NCI-H1105 (cell line): ENCODE data around the gene ELOB.

Source experiments
- DNase-seq: peaks from one replicate; lab custom pipeline; 2025; lab: John Stamatoyannopoulos, UW

Gene ELOB

GRCh38 chr16:2782583-2783351, 5.7 kb upstream of the ELOB start:
- DNase-seq = no peak

DNA sequence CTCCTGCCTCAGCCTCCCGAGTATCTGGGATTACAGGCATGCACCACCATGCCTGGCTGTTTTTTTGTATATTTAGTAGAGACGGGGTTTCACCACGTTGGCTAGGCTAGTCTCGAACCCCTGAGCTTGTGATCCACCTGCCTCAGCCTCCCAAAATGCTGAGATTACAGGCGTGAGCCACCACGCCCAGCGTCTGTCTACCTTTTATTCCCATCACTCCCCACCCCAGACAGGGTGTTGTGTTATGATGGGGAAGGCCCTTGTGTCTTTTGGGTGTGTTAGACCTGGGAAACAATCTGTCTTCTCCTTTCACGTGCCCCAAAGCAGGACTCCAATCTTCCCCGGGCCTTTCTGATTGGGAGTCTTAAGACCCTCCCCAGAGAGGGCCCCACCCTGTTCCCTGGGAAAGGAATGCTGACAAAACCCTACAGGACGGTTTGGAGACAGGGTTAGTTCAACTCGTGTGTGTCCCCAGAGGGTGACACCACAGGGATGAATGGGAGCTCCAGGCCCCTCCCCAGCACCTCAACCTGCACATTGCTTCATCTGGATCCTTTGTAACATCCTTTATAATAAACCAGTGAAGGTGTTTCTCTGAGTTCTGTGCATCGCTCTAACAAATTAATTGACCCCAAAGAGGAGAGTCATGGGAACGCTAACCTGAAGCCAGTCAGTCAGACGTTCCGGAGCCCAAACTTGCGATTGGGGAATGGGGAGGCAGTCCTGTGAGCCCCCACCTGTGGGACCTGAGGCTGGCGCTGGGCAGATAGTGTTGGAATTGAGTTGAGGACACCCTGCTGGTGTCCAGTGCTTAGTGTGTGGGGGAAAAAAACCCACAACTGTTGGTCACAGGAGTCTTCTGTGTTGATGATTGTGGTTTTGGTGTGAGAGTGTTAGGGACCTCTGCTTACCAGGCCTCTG, 3.2 kb upstream of the ELOB start:
- no peak for DNase-seq

- no peak for DNase-seq
Measured at GRCh38 chr16:2779151-2779920, 2.3 kb upstream of the ELOB start.

- no peak for DNase-seq
Measured at GRCh38 chr16:2778630-2778958, 1.5 kb upstream of the ELOB start.

GRCh38 chr16:2777903-2778629, 986 bp upstream of the ELOB start:
- no peak for DNase-seq

DNA sequence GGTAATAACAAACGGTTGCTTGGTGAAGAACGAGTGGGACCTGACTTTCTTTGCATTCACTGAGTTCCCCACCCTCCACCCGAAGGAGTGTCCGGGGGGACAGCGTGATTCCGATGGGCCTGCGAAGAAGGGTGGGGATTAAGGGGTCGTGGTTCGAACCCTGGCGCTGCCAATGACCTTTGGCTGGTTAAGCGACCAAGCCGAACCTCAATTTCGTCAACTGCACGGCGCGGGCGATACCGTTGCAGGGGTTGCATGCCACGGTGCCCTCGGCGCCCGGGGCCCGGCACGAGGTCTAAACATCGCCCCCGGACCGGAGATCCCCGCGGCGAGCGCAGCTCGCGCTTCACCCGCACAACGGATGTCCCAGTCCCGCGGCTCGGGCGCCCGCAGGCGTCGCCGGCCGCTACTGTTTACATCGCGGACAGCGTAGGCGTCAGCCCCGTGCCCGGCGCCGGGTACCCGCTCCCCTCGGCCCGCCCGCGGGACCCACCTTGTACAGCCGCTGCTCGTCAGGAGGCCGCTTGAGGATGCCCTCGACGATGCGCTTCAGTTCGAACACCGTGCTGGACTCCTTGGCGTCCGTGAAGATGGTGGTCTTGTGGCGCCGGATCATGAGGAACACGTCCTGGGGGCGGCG, 460 bp downstream of the ELOB start:
- DNase-seq = no peak

DNA sequence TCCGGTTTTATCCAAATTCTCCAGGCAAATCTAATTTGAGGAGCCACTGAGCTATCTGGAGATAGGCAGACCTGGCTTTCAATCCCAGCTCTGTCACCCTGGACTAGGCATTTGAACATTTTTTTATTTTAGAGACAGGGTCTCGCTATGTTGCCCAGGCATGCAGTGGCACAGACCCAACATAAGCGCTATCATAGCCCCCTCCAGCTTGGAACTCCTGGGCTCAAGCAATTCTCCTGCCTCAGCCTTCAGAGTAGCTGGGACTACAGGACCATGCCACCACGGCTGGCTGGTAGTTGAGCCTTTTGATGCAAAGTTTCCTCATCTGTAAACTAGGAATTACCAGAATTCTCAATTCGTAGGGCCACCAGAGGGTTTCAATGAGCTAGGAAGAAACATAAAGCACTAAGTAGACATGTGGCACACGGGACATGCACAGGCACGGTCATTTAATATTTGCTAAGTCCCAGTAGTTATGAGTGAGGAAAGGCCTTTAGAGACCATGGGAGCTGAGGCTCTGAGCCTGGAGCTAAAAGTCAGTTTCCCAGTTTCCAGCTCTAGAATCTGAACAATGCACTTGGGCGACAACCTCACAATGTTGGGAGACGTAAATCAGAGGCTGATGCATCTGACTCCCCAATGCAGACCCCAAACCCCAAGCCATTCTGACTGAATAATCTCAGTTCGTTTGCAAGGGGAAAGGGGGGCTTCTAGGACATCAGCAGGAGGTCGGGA, 1.1 kb downstream of the ELOB start:
- DNase-seq = no peak

DNA sequence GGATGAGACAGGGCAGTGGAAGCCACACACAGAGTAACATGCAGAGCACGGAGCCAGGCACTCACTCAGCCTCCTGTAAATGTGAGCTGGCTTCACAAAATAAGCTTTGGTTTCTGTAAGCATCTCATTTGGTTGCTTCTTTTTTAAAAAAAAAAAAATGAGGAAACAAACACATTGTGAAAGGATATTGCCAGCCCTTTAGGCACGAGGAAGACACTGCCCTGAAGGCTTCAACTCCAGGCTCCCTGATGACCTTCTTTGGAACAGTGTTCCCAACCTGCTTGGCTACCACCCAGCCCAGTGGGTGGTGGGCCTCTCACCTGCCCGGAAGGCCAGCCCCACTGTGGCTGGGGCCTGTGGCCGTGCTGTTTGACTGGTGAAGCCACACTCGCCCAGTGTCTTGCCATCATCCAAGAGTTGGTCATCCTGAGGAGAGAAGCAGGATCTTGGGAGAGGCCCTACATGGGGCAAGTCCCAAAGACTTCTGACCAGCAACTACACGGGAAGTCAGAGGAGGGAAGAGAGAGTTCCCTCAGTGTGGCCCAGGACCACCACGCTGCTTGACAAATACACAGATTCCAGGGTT, 1.9 kb downstream of the ELOB start:
- DNase-seq = no peak

DNA sequence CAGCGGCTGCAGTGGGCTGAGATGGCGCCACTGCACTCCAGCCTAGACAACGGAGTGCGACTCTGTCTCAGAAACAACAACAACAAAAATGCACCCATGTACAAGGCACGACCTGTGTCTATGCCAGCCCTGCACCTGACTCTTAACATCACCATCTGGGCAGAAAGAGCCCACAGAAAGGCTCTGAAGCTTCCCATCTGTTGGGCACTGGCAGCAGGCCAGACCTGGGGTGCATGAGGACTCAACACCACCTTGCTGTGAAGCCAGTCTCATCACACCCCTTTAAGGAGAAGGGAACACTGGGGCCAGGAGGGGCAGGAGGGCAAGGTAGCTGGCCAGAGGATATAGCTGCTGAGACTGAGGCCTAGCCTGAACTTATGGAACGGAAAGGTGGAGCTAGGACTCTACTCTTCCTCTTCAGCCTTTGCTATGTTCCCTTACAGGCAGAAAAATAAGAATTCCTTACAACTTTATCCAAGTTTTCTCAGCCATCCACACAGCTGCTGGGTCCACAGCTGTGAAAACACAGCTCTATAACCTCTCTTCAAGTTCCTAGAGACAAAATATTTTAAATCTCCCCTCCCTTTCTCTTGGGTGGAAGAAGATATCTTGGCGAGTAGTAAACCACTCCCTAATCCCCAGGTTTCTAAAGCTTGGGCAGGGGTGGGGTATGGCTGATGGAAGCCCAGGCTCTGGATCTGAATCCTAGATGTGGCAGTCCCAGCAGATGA, 2.8 kb downstream of the ELOB start:
- no peak for DNase-seq

DNA sequence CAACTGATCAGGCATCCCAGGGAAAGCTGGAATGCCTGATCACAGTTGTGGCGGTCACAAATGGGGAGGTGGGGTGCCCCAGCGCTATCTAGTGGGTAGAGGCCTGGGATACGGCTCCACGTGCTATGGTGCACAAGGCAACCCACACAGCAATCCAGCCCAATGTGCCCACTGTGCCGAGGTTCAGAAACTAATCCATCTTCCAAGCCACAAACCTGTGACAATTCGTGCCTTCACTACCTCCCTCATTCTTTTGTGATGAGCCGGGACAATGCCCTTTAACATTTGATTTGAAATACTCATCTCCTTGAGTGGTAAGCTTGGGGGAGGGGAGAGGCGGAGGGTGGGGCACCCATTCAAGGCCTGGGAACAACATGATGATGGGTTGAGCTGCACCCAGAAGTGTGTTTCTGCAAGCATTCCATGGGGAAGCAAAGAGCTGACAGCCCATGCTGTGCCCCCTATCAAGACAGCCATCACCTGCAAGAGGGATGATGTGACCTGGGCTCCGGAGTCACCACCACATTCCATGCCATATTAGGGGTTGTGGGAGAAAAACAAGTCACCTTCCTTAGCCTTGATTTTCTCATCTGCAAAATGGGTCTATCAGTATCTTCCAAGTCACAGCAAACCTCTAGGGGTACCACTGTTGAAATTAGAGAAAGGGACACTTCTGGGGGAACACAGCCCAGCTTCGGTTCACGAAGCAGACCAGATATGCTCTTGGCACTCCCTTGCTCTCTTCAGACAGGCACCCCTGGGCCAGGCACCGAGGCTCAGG, 3.7 kb downstream of the ELOB start:
- no peak for DNase-seq

DNA sequence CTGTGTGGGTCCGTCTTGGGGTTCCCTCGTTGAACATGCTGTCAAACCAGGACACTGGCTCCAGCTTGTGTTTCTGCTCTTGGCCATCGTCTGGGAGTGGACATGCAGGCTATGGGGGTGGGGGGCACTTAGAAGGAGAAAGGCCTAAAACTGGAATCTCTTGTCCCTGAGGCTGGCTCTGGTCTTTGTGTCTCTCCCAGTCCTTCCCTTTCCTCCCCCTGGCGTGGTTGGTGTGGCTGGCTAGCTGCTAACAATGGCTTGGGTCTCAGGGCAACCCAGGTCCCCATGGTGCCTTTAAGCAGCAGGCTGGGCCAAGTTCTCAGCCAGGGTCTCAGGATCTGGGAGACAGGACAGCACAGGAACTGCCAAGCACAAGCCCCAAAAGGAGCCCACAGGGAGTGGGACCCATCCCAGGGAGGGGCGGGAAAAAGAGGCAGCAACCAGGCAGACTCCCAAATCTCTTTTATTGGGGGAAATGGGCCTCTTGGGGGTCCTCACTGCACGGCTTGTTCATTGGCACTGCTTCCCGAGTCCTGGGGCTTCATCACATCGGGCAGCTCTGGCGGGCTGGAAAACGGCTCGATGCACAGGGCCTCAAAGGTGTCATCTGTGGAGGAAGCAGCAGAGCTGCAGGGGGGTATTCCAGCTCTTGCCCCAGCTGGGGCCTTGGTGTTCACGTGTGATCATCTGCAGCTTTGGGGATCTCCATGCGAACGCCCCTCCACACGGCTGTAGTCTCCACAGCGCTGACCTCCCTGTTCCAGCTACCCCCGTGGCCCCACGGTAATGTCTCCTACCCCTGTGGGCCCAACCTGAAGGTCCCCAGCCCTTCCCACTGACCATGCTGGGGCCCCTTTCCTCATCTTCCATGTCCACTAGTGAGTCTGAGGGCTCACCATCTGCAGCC, 5.3 kb downstream of the ELOB start:
- no peak for DNase-seq

DNA sequence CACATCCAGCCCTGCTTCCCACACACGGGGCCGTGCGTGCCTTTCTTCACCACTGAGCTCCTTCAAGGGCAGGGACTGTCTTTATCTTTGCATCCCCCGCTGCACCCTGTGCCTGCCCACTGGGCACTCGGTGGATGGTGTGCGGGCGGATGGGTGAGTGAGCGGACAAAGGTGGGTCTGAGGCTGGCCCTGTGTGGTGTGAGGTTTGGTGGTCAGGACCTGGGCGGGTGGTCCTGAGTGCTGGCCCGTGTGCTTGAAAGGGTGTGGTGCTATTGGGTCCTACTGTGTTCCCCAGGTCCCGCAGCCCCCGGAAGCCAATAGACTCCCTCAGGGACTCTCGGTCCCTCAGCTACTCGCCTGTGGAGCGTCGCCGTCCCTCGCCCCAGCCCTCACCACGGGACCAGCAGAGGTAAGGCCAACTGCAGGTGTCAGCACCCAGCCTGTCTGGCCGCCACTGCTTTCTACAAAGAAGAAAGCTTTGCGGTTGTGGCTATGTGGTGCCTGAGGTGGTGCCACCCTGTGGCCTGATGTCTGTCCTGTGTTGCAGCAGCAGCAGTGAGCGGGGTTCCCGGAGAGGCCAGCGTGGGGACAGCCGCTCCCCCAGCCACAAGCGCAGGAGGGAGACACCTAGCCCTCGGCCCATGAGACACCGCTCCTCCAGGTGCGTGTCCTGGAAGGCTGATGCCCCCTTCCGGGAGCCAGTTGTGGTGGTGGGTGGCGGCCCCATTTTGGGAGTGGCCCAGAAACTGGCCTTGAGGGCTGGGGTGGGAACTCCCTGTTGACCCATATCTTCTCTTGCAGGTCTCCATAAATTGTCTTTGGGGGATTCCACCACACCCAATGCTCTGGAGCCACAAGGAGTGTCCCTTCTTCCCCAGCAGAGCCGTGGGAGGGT, 6.8 kb downstream of the ELOB start:
- no peak for DNase-seq

DNA sequence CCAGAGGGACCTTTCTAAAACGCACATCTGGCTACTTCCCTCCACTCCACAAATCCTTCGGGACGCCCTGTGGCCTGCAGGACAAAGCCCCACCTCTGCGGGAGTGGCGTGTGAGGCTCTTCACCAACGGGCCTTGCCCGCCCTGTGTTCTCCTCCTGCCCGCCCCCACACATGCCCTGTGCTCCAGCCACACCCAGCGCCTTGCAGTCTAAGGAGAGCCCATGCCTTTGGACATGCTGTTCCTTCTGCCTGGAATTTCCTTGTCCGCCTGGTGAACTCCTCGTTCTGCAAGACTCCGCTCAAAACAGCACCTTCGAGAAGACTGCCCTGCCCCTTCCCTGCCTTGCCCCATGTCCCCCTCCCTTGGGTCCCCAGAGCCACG, 7.4 kb downstream of the ELOB start:
- DNase-seq = no peak

- no peak for DNase-seq
Measured at GRCh38 chr16:2769100-2769529, 8.0 kb downstream of the ELOB start.

DNA sequence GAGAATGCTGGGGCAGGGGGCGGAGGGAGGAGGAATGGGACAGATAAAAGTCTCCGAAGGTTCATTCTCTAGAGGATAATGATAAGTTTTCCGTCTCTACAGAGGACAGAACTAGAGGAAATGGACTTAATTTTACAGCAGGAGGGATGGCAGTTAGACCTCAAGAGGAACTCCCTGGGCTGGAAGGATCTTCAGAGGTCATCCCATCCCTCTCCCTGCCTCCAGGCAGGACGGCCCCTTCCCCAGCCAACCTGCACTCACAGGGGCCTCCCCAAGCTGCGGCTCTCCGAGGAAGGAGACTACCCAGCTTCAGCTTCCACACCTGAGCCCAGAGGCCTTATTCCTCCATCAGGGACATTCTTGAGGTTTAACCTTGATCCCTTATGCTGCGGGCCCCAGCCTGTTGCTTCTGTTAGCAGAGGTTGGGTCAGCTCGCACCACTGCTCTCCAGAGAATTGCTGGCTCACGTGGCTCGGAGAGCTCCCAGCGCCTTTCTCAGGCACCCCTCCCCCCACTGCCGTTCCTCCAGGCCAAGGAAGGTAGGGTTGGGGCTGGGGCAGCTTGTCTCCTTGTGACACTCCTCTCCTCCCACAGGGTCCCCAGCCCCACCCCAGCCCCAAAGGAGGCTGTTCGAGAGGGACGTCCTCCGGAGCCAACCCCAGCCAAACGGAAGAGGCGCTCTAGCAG, 8.5 kb downstream of the ELOB start:
- no peak for DNase-seq

GRCh38 chr16:2767891-2768290, 9.2 kb downstream of the ELOB start:
- DNase-seq = no peak
